Progenitor cell of endocrine pancreas (in vitro differentiated cells): ENCODE data around the gene C1orf167. TPM values are rescaled to one million over a fixed set of nuclear protein-coding genes. Genes with fewer than 3 reads are reported as not detected.

Experiments
- DNase-seq: peaks from one replicate; pipeline ENCODE4 v3.0.0; 2021; ENCODE audit warnings: low spot score; ENCODE audit not compliant: unreplicated experiment
- H3K27ac Mint-ChIP-seq: 2 replicates; pipeline ENCODE4 v1.8.0; 2021; ENCODE audit warnings: mild to moderate bottlenecking, moderate library complexity, mixed read lengths
- H3K27me3 Mint-ChIP-seq: 2 replicates; pipeline ENCODE4 v1.8.0; 2021; ENCODE audit warnings: mixed read lengths
- H3K36me3 Mint-ChIP-seq: 2 replicates; pipeline ENCODE4 v1.8.0; 2022; ENCODE audit warnings: mixed read lengths; ENCODE audit not compliant: insufficient read depth
- H3K4me1 Mint-ChIP-seq: 2 replicates; pipeline ENCODE4 v1.8.0; 2021; ENCODE audit warnings: low read depth, mixed read lengths
- H3K4me3 Mint-ChIP-seq: 2 replicates; pipeline ENCODE4 v1.8.0; 2021; ENCODE audit warnings: low read depth, mild to moderate bottlenecking, moderate library complexity, mixed read lengths
- H3K9me3 Mint-ChIP-seq: 2 replicates; pipeline ENCODE4 v1.8.0; 2021; ENCODE audit warnings: low read depth, mixed read lengths
- CTCF ChIP-seq: fragments of 200-600 bp; sonication (generic); IDR thresholded peaks from one replicate; pipeline ENCODE4 v1.5.0; 2021; ENCODE audit warnings: antibody characterized with exemption, mild to moderate bottlenecking; ENCODE audit not compliant: unreplicated experiment
- total RNA-seq: library from RNA; stranded (reverse); gene quantifications from 2 replicates; pipeline ENCODE4 v1.2.1, GENCODE V29; 2021

C1orf167 gene
- total RNA-seq, 1 donor from 2014 or later: not detected

GRCh38 chr1:11836955-11837766, 75.2 kb downstream of the C1orf167 start:
- H3K36me3 Mint-ChIP-seq: peaks cover 21% of the 10 kb centered on the region
- H3K9me3 Mint-ChIP-seq: no peaks in the 10 kb centered on the region
- H3K4me3 Mint-ChIP-seq: no peak overlapping the region
- H3K4me1 Mint-ChIP-seq: no peaks in the 10 kb centered on the region
- no peak for DNase-seq
- no peaks in the 10 kb centered on the region for H3K27me3 Mint-ChIP-seq
- no peak overlapping the region for H3K27ac Mint-ChIP-seq
- no peak for TF ChIP-seq CTCF

GRCh38 chr1:11837767-11838348, 75.9 kb downstream of the C1orf167 start:
- H3K27ac Mint-ChIP-seq: no peak overlapping the region
- no peak for DNase-seq
- H3K36me3 Mint-ChIP-seq: peaks cover 22% of the 10 kb centered on the region
- H3K9me3 Mint-ChIP-seq: no peaks in the 10 kb centered on the region
- no peak for TF ChIP-seq CTCF
- no peaks in the 10 kb centered on the region for H3K27me3 Mint-ChIP-seq
- H3K4me1 Mint-ChIP-seq: no peaks in the 10 kb centered on the region
- H3K4me3 Mint-ChIP-seq: no peak overlapping the region

GRCh38 chr1:11838349-11839272, 76.6 kb downstream of the C1orf167 start:
- TF ChIP-seq CTCF: peak; percentile 97
- H3K4me1 Mint-ChIP-seq: no peaks in the 10 kb centered on the region
- peaks cover 25% of the 10 kb centered on the region for H3K36me3 Mint-ChIP-seq
- peak; percentile 63 for DNase-seq
- H3K27ac Mint-ChIP-seq: no peak overlapping the region
- no peaks in the 10 kb centered on the region for H3K9me3 Mint-ChIP-seq
- H3K4me3 Mint-ChIP-seq: no peak overlapping the region
- no peaks in the 10 kb centered on the region for H3K27me3 Mint-ChIP-seq

Other genes with a start within 250 kb of the C1orf167 start
- 5.6 and 6.3 TPM in 2 replicates for gene FBXO2, start 107.8 kb upstream of the C1orf167 start, total RNA-seq
- gene FBXO44, start 107.3 kb upstream of the C1orf167 start, total RNA-seq: 19.1 and 21.5 TPM in 2 replicates
- gene FBXO6, start 98.0 kb upstream of the C1orf167 start, total RNA-seq: 2.4 and 3.8 TPM in 2 replicates
- gene MAD2L2, start 81.0 kb upstream of the C1orf167 start, total RNA-seq: 105 and 113 TPM in 2 replicates
- 2.8 and 3.2 TPM in 2 replicates for gene DRAXIN, start 70.5 kb upstream of the C1orf167 start, total RNA-seq
- 34.2 and 35.4 TPM in 2 replicates for gene AGTRAP, start 26.1 kb upstream of the C1orf167 start, total RNA-seq
- 28.6 and 29.2 TPM in 2 replicates for gene MTHFR, start 43.8 kb downstream of the C1orf167 start, total RNA-seq
- 44.1 and 44.3 TPM in 2 replicates for gene CLCN6, start 44.0 kb downstream of the C1orf167 start, total RNA-seq
- gene NPPA, start 85.6 kb downstream of the C1orf167 start, total RNA-seq: not detected in 2 replicates
- gene NPPB, start 96.8 kb downstream of the C1orf167 start, total RNA-seq: 5.3 and 9.1 TPM in 2 replicates
- 36.6 and 37.5 TPM in 2 replicates for gene KIAA2013, start 164.2 kb downstream of the C1orf167 start, total RNA-seq
- gene PLOD1, start 172.5 kb downstream of the C1orf167 start, total RNA-seq: 76.1 and 80.7 TPM in 2 replicates
- 50.6 and 55.8 TPM in 2 replicates for gene MFN2, start 218.3 kb downstream of the C1orf167 start, total RNA-seq